Measurements from ENCODE around the gene TRABD.

DNA sequence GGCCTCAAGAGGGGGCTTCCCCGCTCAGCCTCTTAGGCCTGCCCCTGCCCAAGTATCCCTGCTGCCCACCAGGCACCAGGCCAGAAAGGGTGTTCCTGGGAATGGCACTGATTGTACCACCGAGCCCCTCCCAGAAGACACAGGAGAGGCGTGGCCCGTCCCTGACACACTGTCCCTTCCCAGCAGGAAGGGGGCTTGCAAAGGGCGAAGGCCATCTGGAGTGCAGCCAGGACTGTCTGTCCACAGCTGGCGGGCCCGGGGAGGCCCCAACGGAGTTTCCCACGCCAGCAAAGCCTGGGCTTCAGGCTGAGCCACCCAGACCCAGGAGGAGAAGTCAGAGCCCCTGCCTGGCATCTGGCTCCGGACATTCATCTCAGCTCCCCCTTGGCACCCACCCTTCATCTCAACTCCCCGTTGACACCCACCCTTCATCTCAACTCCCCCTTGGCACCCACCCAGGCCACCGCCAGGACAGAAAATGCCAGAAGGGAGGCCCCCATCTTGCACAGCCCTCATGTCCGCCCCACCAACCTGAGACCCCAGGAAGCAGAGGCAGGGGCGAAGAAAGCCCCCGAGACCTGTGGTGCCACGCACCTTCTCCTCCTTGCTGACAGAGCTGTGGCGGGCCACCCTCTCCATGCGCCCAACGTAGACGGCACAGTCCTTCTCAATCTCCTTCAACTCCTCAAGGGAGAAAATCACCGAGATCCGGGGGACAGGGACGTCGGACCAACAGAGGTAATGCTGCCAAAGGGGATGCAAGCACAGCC, 39.7 kb downstream of the TRABD start:
- TF ChIP-seq, protein P1, sequence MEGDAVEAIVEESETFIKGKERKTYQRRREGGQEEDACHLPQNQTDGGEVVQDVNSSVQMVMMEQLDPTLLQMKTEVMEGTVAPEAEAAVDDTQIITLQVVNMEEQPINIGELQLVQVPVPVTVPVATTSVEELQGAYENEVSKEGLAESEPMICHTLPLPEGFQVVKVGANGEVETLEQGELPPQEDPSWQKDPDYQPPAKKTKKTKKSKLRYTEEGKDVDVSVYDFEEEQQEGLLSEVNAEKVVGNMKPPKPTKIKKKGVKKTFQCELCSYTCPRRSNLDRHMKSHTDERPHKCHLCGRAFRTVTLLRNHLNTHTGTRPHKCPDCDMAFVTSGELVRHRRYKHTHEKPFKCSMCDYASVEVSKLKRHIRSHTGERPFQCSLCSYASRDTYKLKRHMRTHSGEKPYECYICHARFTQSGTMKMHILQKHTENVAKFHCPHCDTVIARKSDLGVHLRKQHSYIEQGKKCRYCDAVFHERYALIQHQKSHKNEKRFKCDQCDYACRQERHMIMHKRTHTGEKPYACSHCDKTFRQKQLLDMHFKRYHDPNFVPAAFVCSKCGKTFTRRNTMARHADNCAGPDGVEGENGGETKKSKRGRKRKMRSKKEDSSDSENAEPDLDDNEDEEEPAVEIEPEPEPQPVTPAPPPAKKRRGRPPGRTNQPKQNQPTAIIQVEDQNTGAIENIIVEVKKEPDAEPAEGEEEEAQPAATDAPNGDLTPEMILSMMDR (IDR thresholded peaks at IDR 0.05 in 4 of 5, conservative IDR thresholded peaks at IDR 0.05 in 1 of 5), result no peak
- no peak for TF ChIP-seq POLR2A (IDR thresholded peaks at IDR 0.05)

Data from gastrocnemius medialis (tissue), 4 donors.